ENCODE results near the gene PRDX5. TPM values are rescaled to one million over a fixed set of nuclear protein-coding genes. Genes with fewer than 3 reads are reported as not detected.

Gene PRDX5

DNA sequence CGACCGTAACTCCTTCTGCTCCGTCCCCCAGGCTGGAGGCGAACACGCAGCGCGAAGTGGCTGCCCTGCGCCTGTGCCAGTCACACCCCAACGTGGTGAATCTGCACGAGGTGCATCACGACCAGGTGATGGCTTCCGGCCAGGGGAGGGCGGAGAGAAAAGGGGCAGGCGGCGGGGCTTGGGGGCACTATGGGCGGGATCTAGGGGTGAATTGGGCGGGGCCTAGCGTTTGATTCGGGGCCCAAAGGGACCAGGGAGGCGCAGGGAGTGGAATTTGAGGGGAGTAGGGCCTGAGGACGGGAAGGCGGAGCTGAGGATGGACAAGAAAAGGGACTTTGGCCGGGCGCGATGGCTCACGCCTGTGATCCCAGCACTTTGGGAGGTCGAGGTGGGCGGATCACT lies 50.8 kb downstream of the PRDX5 start:
- Histone ChIP-seq H2BK12ac (ENCODE audit: low read length) (no peak overlapping the region), H3K4me2 (ENCODE audit: insufficient read depth, low read length, poor library complexity, severe bottlenecking) (no peak overlapping the region), H4K8ac (ENCODE audit: low read depth, low read length) (peak overlapping the region; percentile 65), H3K14ac (ENCODE audit: low read length) (no peak overlapping the region), H3K79me1 (ENCODE audit: low read depth, low read length) (peaks cover 1% of the 10 kb centered on the region), H3K4ac (ENCODE audit: low read length) (no peak overlapping the region), H3K27me3 (ENCODE audit: control insufficient read depth in 3 of 3, insufficient read depth in 3 of 3, low read depth in 1 of 3, low read length in 3 of 3) (no peaks in the 10 kb centered on the region), H2BK120ac (ENCODE audit: low read depth, low read length) (no peak overlapping the region), H3K18ac (ENCODE audit: low read length) (peak overlapping the region; percentile 48), H4K91ac (ENCODE audit: low read depth, low read length, poor library complexity) (no peak overlapping the region), H3K9ac (ENCODE audit: low read depth, low read length, poor library complexity) (no peak overlapping the region), H3K36me3 (replicated peaks in 1 of 2; ENCODE audit: control insufficient read depth in 2 of 2, insufficient read depth in 2 of 2, low read length in 2 of 2) (peaks cover 12 to 56% of the 10 kb centered on the region in 2 donors), H2AK5ac (ENCODE audit: low read depth, low read length) (no peak overlapping the region), H3K4me1 (ENCODE audit: control insufficient read depth in 2 of 2, insufficient read depth in 1 of 2, low read depth in 1 of 2, low read length in 2 of 2) (no peaks in the 10 kb centered on the region), H2BK5ac (ENCODE audit: low read length) (peak overlapping the region; percentile 13), H2AFZ (ENCODE audit: low read length) (no peak overlapping the region), H3K9me3 (replicated peaks in 1 of 2; ENCODE audit: control insufficient read depth in 2 of 2, insufficient read depth in 1 of 2, low read depth in 1 of 2, low read length in 2 of 2) (no peaks in the 10 kb centered on the region), H3K23ac (ENCODE audit: low read depth, low read length, poor library complexity) (no peak overlapping the region), H3K27ac (replicated peaks; ENCODE audit: low read length) (no peak overlapping the region), H2BK15ac (ENCODE audit: low read length) (no peak overlapping the region), H3K4me3 (ENCODE audit: low read length in 2 of 2) (no peak overlapping the region)
- DNase-seq (ENCODE audit: low spot score), result no peak
- no CpG with 5 or more reads among the region's 28 CpGs for WGBS, 2 donors (ENCODE audit: extremely low coverage in 2 of 2, insufficient read length in 2 of 2, insufficient replicate concordance in 1 of 2)

DNA sequence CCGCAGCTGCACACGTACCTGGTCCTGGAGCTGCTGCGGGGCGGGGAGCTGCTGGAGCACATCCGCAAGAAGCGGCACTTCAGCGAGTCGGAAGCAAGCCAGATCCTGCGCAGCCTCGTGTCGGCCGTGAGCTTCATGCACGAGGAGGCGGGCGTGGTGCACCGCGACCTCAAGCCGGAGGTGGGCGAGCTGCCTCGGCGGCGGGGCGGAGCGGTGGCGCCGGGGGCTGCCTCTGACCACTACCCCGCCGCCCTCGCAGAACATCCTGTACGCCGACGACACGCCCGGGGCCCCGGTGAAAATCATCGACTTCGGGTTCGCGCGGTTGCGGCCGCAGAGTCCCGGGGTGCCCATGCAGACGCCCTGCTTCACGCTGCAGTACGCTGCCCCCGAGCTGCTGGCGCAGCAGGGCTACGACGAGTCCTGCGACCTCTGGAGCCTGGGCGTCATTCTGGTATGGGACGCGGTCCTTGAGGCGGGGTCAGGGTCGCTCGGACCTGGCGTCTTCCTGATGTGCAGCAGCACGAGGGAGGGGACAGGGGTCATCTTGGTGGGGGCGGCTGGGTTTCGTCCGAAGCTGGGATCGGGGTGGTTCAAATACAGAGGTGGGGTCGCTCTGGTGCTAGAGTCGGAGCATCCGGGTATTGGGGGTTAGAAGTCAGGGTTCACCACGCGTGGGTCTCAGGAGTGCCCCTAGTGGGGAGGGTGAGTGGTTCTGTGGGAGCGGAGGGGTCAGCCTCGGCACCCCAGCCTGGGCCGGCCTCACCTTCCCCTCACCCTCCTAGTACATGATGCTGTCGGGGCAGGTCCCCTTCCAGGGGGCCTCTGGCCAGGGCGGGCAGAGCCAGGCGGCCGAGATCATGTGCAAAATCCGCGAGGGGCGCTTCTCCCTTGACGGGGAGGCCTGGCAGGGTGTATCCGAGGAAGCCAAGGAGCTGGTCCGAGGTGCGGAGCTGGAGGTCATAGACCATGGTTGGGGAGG lies 51.8 kb downstream of the PRDX5 start:
- no peaks in the 10 kb centered on the region for H3K27me3 ChIP-seq (ENCODE audit: control insufficient read depth in 3 of 3, insufficient read depth in 3 of 3, low read depth in 1 of 3, low read length in 3 of 3)
- H3K9me3 ChIP-seq (replicated peaks in 1 of 2; ENCODE audit: control insufficient read depth in 2 of 2, insufficient read depth in 1 of 2, low read depth in 1 of 2, low read length in 2 of 2), result no peaks in the 10 kb centered on the region
- no peak overlapping the region for H3K4me3 ChIP-seq (ENCODE audit: low read length in 2 of 2)
- H2BK120ac ChIP-seq (ENCODE audit: low read depth, low read length), result no peak overlapping the region
- peak overlapping the region; percentile 56 for H2AK5ac ChIP-seq (ENCODE audit: low read depth, low read length)
- H3K4me1 ChIP-seq (ENCODE audit: control insufficient read depth in 2 of 2, insufficient read depth in 1 of 2, low read depth in 1 of 2, low read length in 2 of 2), result no peaks in the 10 kb centered on the region
- H2AFZ ChIP-seq (ENCODE audit: low read length), result no peak overlapping the region
- H3K36me3 ChIP-seq (replicated peaks in 1 of 2; ENCODE audit: control insufficient read depth in 2 of 2, insufficient read depth in 2 of 2, low read length in 2 of 2), result peaks cover 10 to 48% of the 10 kb centered on the region in 2 donors
- DNase-seq (ENCODE audit: low spot score), result no peak
- no peak overlapping the region for H3K27ac ChIP-seq (replicated peaks; ENCODE audit: low read length)
- H3K14ac ChIP-seq (ENCODE audit: low read length), result peak overlapping the region; percentile 8
- no peak overlapping the region for H3K23ac ChIP-seq (ENCODE audit: low read depth, low read length, poor library complexity)
- no peak overlapping the region for H2BK5ac ChIP-seq (ENCODE audit: low read length)
- no peak overlapping the region for H3K4me2 ChIP-seq (ENCODE audit: insufficient read depth, low read length, poor library complexity, severe bottlenecking)
- no peak overlapping the region for H3K9ac ChIP-seq (ENCODE audit: low read depth, low read length, poor library complexity)
- no peak overlapping the region for H2BK15ac ChIP-seq (ENCODE audit: low read length)
- peak overlapping the region; percentile 57 for H3K18ac ChIP-seq (ENCODE audit: low read length)
- H3K4ac ChIP-seq (ENCODE audit: low read length), result peak overlapping the region; percentile 37
- peaks cover 1% of the 10 kb centered on the region for H3K79me1 ChIP-seq (ENCODE audit: low read depth, low read length)
- no peak overlapping the region for H4K91ac ChIP-seq (ENCODE audit: low read depth, low read length, poor library complexity)
- no CpG with 5 or more reads among the region's 82 CpGs for WGBS, 2 donors (ENCODE audit: extremely low coverage in 2 of 2, insufficient read length in 2 of 2, insufficient replicate concordance in 1 of 2)
- no peak overlapping the region for H2BK12ac ChIP-seq (ENCODE audit: low read length)
- no peak overlapping the region for H4K8ac ChIP-seq (ENCODE audit: low read depth, low read length)

DNA sequence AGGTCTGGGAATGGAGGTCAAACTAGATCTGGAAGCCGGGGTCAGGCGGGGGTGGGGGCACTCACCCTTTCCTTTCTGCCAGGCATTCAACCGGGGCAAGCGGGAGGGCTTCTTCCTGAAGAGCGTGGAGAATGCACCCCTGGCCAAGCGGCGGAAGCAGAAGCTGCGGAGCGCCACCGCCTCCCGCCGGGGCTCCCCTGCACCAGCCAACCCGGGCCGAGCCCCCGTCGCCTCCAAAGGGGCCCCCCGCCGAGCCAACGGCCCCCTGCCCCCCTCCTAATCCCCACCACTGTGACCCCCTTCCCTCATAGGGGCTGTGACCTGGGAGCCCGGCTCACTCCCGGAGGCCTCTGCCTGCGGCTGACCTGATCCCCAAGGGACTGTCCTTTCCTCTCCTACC lies 53.3 kb downstream of the PRDX5 start:
- no peak overlapping the region for H2BK15ac ChIP-seq (ENCODE audit: low read length)
- H3K14ac ChIP-seq (ENCODE audit: low read length), result no peak overlapping the region
- H3K27ac ChIP-seq (replicated peaks; ENCODE audit: low read length), result no peak overlapping the region
- no peak overlapping the region for H2AFZ ChIP-seq (ENCODE audit: low read length)
- no CpG with 5 or more reads among the region's 22 CpGs for WGBS, 2 donors (ENCODE audit: extremely low coverage in 2 of 2, insufficient read length in 2 of 2, insufficient replicate concordance in 1 of 2)
- H2BK12ac ChIP-seq (ENCODE audit: low read length), result no peak overlapping the region
- H3K9ac ChIP-seq (ENCODE audit: low read depth, low read length, poor library complexity), result no peak overlapping the region
- no peaks in the 10 kb centered on the region for H3K4me1 ChIP-seq (ENCODE audit: control insufficient read depth in 2 of 2, insufficient read depth in 1 of 2, low read depth in 1 of 2, low read length in 2 of 2)
- DNase-seq (ENCODE audit: low spot score), result no peak
- H3K23ac ChIP-seq (ENCODE audit: low read depth, low read length, poor library complexity), result no peak overlapping the region
- peaks cover 8 to 35% of the 10 kb centered on the region in 2 donors for H3K36me3 ChIP-seq (replicated peaks in 1 of 2; ENCODE audit: control insufficient read depth in 2 of 2, insufficient read depth in 2 of 2, low read length in 2 of 2)
- H2AK5ac ChIP-seq (ENCODE audit: low read depth, low read length), result no peak overlapping the region
- no peak overlapping the region for H3K4me3 ChIP-seq (ENCODE audit: low read length in 2 of 2)
- H4K8ac ChIP-seq (ENCODE audit: low read depth, low read length), result no peak overlapping the region
- H3K18ac ChIP-seq (ENCODE audit: low read length), result no peak overlapping the region
- H2BK120ac ChIP-seq (ENCODE audit: low read depth, low read length), result no peak overlapping the region
- no peak overlapping the region for H2BK5ac ChIP-seq (ENCODE audit: low read length)
- H4K91ac ChIP-seq (ENCODE audit: low read depth, low read length, poor library complexity), result no peak overlapping the region
- peaks cover 1% of the 10 kb centered on the region for H3K79me1 ChIP-seq (ENCODE audit: low read depth, low read length)
- no peak overlapping the region for H3K4ac ChIP-seq (ENCODE audit: low read length)
- H3K27me3 ChIP-seq (ENCODE audit: control insufficient read depth in 3 of 3, insufficient read depth in 3 of 3, low read depth in 1 of 3, low read length in 3 of 3), result no peaks in the 10 kb centered on the region
- H3K4me2 ChIP-seq (ENCODE audit: insufficient read depth, low read length, poor library complexity, severe bottlenecking), result no peak overlapping the region
- H3K9me3 ChIP-seq (replicated peaks in 1 of 2; ENCODE audit: control insufficient read depth in 2 of 2, insufficient read depth in 1 of 2, low read depth in 1 of 2, low read length in 2 of 2), result no peaks in the 10 kb centered on the region

Small RNA genes within 50 kb of the gene (small RNA-seq; reads per million reads assigned to genes)
- 5.9 reads per million, percentile 30 among the genes with 10 or more reads in this experiment for gene MIR1237 (ENCODE audit: insufficient read depth)
- not detected for gene MIR7155 (ENCODE audit: insufficient read depth)
- not detected for gene RF00019 (ENCODE audit: insufficient read depth)

All from neuronal stem cell (in vitro differentiated cells).